HepG2 (cell line): Measurements from ENCODE around the gene IFNA17. TPM values are rescaled to one million over a fixed set of nuclear protein-coding genes. Genes with fewer than 3 reads are reported as not detected.
"Not testable (repeated sequence)": the region's sequence is repeated elsewhere in the genome, so short reads cannot be mapped to it uniquely, and the experiment has no call there.

ENCODE experiments used
- ATAC-seq: fragments of 200-7000 bp; cut with Tn5 transposase; 3 replicates; pipeline ENCODE4 v1.9.1; 2020; ENCODE audit warnings: mild to moderate bottlenecking, moderate library complexity
- BruUV-seq: library from RNA; stranded (reverse); fragments of 400-500 nt; replicated peaks from 2 replicates; lab custom pipeline; 2021; lab: Mats Ljungman, UMichigan
- CTCF ChIA-PET: fragments of 300-600 bp; formaldehyde crosslinking; extraction: SDS; loops from one replicate; lab custom pipeline; 2021; ENCODE audit warnings: low total read pairs, inconsistent platforms, low intra/inter-chr PET ratio; lab: Yijun Ruan, JAX
- POLR2A ChIA-PET: fragments of 350-600 bp; sonication (Branson Sonifier 250); formaldehyde crosslinking; loops from one replicate; lab custom pipeline; 2020; ENCODE audit warnings: antibody characterized with exemption, inconsistent platforms; lab: Yijun Ruan, JAX
- DNase-seq: peaks from one replicate; pipeline ENCODE4 v3.0.0-alpha.2; 2015; ENCODE audit warnings: low spot score
- FAIRE-seq: peaks from 3 replicates; lab custom pipeline; 2011; peaks lifted over from hg19 to GRCh38; lab: Jason Lieb, UNC
- H2AFZ ChIP-seq: one replicate; pipeline ENCODE4 v1.6.1; 2011; ENCODE audit warnings: low read length, inconsistent platforms
- H3K27ac ChIP-seq: fragments of 300-600 bp; 3 replicates; pipeline ENCODE4 v1.8.0; 2011; ENCODE audit warnings: mixed run types, mild to moderate bottlenecking, mixed read lengths, low read length, inconsistent platforms; ENCODE audit not compliant: insufficient read depth; ENCODE audit errors: extremely low read length
- H3K27me3 ChIP-seq, 2 experiments: fragments of 200-600 bp in 1 of 2; 2 replicates in 1 of 2; 3 replicates in 1 of 2; pipeline versions ENCODE4 v1.6.0 to v1.8.0; 2011; ENCODE audit warnings: low read length in 2 of 2, mild to moderate bottlenecking in 2 of 2, moderate library complexity in 2 of 2, inconsistent platforms in 1 of 2; ENCODE audit not compliant: insufficient read depth in 2 of 2, control insufficient read depth in 1 of 2
- H3K36me3 ChIP-seq, 2 experiments: fragments of 200-600 bp in 1 of 2; replicated peaks in 1 of 2; 2 replicates in 1 of 2; 3 replicates in 1 of 2; pipeline versions ENCODE4 v1.5.1 to v1.8.0; 2011; ENCODE audit warnings: low read length in 2 of 2, inconsistent platforms in 1 of 2; ENCODE audit not compliant: insufficient read depth in 2 of 2, control insufficient read depth in 1 of 2
- H3K4me1 ChIP-seq: 2 replicates; pipeline ENCODE4 v1.5.1; 2012; ENCODE audit warnings: low read length, inconsistent platforms; ENCODE audit not compliant: insufficient read depth
- H3K4me2 ChIP-seq: 2 replicates; pipeline ENCODE4 v1.6.0; 2011; ENCODE audit warnings: low read depth, low read length, inconsistent platforms
- H3K4me3 ChIP-seq, 3 experiments: fragments of 200-600 bp in 1 of 3; sonication (generic), shearing (Covaris generic) in 1 of 3; replicated peaks in 1 of 3; 2 replicates each; pipeline ENCODE4 v1.5.1; 2011 to 2016; ENCODE audit warnings: low read length in 3 of 3, inconsistent platforms in 2 of 3, low read depth in 2 of 3, mild to moderate bottlenecking in 2 of 3, control low read depth in 1 of 3, mixed read lengths in 1 of 3; ENCODE audit not compliant: insufficient read depth in 1 of 3
- H3K79me2 ChIP-seq: one replicate; pipeline ENCODE4 v1.6.1; 2011; ENCODE audit warnings: low read length, inconsistent platforms; ENCODE audit not compliant: insufficient read depth
- H3K9ac ChIP-seq: 2 replicates; pipeline ENCODE4 v1.6.0; 2011; ENCODE audit warnings: mild to moderate bottlenecking, low read depth, low read length, inconsistent platforms; ENCODE audit not compliant: insufficient read depth
- H3K9me3 ChIP-seq: 2 replicates; pipeline ENCODE4 v1.5.1; 2012; ENCODE audit warnings: mild to moderate bottlenecking, low read length
- H4K20me1 ChIP-seq: 2 replicates; pipeline ENCODE4 v1.6.0; 2011; ENCODE audit warnings: inconsistent platforms, mild to moderate bottlenecking, low read length, moderate library complexity; ENCODE audit not compliant: insufficient read depth
- SNAPC2 ChIP-seq: sonication (generic); formaldehyde crosslinking; IDR thresholded peaks from 2 replicates; pipeline ENCODE4 v1.8.1; 2022; ENCODE audit warnings: mild to moderate bottlenecking, missing genetic modification reagents
- TEAD3 ChIP-seq: optimal IDR thresholded peaks from 2 replicates; pipeline ENCODE3; 2016; ENCODE audit warnings: borderline replicate concordance
- ZBTB39 ChIP-seq: sonication (generic); formaldehyde crosslinking; IDR thresholded peaks from 2 replicates; pipeline ENCODE4 v1.5.0; 2020; ENCODE audit warnings: missing genetic modification reagents
- WGBS: methylation state at CpG from one replicate; pipeline ENCODE4 v1.1.6; 2017; ENCODE audit warnings: low lambda C conversion rate; 5-methylcytosine and 5-hydroxymethylcytosine counted together
- in situ Hi-C: cut with HindIII; loops from 2 replicates; pipeline ENCODE4 v1.10.0; 2017; ENCODE audit warnings: low pct_unique_long_range_greater_than_20kb; ENCODE audit not compliant: extremely low pct_ligation_motif_present
- intact Hi-C: fragments of 100-400 bp; cut with micrococcal nuclease; formaldehyde crosslinking; loops from one replicate; pipeline ENCODE4 v1.10.0; 2022; ENCODE audit not compliant: unreplicated experiment
- polyA plus RNA-seq, 8 experiments: library from polyadenylated mRNA; depleted of rRNA in 3 of 8; stranded (reverse) in 7 of 8; unstranded in 1 of 8; fragments of >200 nt; fragmentation: Illumina TruSeq in 4 of 8; extraction: Trizol in 4 of 8; gene quantifications; 2 replicates each; pipeline versions ENCODE4 v1.2.1 to v1.2.3, GENCODE V29; 2011 to 2016; ENCODE audit warnings: low read depth in 4 of 8, missing spikeins in 1 of 8, mixed read lengths in 1 of 8; ENCODE audit not compliant: insufficient read depth in 1 of 8
- total RNA-seq, 5 experiments: library from RNA; depleted of rRNA; stranded (reverse); fragments of >200 nt; fragmentation: Illumina TruSeq; extraction: Trizol; gene quantifications; 2 replicates each; pipeline ENCODE4 v1.2.3, GENCODE V29; 2016; ENCODE audit warnings: low read depth in 1 of 5
- TF ChIP-seq, protein P1 (sequence below): sonication (generic); formaldehyde crosslinking; IDR thresholded peaks from 2 replicates; pipeline ENCODE4 v1.4.0; 2020; ENCODE audit warnings: mild to moderate bottlenecking, missing genetic modification reagents

IFNA17 gene
- total and polyA plus RNA-seq, 2 of the 13 experiments (the other 11 are each of a cell fraction or from before 2014, with no cell fraction given) = not detected

GRCh38 chr9:21205204-21205603 is 22.8 kb downstream of the IFNA17 start (continued):
- TF ChIP-seq TEAD3 (CRISPR knock-in tag) (no peak), ZBTB39 (CRISPR knock-in tag) (no peak), SNAPC2 (CRISPR knock-in tag) (no peak)
- TF ChIP-seq, protein P1, sequence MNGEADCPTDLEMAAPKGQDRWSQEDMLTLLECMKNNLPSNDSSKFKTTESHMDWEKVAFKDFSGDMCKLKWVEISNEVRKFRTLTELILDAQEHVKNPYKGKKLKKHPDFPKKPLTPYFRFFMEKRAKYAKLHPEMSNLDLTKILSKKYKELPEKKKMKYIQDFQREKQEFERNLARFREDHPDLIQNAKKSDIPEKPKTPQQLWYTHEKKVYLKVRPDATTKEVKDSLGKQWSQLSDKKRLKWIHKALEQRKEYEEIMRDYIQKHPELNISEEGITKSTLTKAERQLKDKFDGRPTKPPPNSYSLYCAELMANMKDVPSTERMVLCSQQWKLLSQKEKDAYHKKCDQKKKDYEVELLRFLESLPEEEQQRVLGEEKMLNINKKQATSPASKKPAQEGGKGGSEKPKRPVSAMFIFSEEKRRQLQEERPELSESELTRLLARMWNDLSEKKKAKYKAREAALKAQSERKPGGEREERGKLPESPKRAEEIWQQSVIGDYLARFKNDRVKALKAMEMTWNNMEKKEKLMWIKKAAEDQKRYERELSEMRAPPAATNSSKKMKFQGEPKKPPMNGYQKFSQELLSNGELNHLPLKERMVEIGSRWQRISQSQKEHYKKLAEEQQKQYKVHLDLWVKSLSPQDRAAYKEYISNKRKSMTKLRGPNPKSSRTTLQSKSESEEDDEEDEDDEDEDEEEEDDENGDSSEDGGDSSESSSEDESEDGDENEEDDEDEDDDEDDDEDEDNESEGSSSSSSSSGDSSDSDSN (CRISPR knock-in tag) = no peak

- FAIRE-seq, H3K4me2 ChIP-seq, H3K79me2 ChIP-seq, DNase-seq, CTCF ChIA-PET, H3K9ac ChIP-seq, ATAC-seq, BruUV-seq, H2AFZ ChIP-seq, POLR2A ChIA-PET, intact Hi-C loops, H3K27me3 ChIP-seq, H3K4me3 ChIP-seq, H3K36me3 ChIP-seq, H3K9me3 ChIP-seq, H4K20me1 ChIP-seq, in situ Hi-C loops, H3K27ac ChIP-seq, H3K4me1 ChIP-seq: not testable (repeated sequence)
- 0% methylated on average over 4 of the region's 4 CpGs for WGBS
Measured at GRCh38 chr9:21202105-21202504, 25.9 kb downstream of the IFNA17 start, which contains the start of gene IFNA7. Gene IFNA7, minus strand, starts transcription at chr9:21202205. Its CDS starts 40 bp downstream, at chr9:21202165.
